ENCODE measurements around the gene FOXL3.

GRCh38 chr7:334618-335357, 44.8 kb downstream of the FOXL3 start:
- TF ChIP-seq, protein P1, sequence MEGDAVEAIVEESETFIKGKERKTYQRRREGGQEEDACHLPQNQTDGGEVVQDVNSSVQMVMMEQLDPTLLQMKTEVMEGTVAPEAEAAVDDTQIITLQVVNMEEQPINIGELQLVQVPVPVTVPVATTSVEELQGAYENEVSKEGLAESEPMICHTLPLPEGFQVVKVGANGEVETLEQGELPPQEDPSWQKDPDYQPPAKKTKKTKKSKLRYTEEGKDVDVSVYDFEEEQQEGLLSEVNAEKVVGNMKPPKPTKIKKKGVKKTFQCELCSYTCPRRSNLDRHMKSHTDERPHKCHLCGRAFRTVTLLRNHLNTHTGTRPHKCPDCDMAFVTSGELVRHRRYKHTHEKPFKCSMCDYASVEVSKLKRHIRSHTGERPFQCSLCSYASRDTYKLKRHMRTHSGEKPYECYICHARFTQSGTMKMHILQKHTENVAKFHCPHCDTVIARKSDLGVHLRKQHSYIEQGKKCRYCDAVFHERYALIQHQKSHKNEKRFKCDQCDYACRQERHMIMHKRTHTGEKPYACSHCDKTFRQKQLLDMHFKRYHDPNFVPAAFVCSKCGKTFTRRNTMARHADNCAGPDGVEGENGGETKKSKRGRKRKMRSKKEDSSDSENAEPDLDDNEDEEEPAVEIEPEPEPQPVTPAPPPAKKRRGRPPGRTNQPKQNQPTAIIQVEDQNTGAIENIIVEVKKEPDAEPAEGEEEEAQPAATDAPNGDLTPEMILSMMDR (IDR thresholded peaks at IDR 0.05): no peak
- no peak for TF ChIP-seq POLR2A (IDR thresholded peaks at IDR 0.05)

Data from adrenal gland (tissue), 5 donors.